GM18507 (cell line): Measurements from ENCODE around the gene ZNF823.

ENCODE experiments used
- DNase-seq: peaks from one replicate; pipeline ENCODE4 v3.0.0; 2011; ENCODE audit warnings: low read depth; ENCODE audit not compliant: insufficient read length; ENCODE audit errors: extremely low spot score
- FAIRE-seq: peaks from 2 replicates; lab custom pipeline; 2011; peaks lifted over from hg19 to GRCh38; lab: Jason Lieb, UNC

ZNF823 gene

DNA sequence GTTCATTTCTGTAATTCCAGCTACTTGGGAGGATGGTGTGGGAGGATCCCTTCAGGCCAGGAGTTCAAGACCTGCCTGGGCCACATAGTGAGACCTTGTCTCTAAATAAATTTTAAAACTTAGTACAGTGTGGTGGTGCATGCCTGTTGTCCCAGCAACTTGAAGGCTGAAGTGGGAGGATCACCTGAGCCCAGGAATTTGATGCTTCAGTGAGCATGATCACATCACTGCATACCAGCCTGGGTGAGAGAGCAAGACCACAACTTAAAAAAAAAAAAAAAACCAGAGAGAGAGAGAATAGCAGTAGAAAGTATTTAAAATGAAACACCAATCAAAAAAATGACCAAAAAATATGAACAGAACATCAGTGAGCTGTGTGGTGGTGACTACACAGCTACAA lies 7.1 kb upstream of the ZNF823 start:
- DNase-seq: no peak
- FAIRE-seq: no peak

DNA sequence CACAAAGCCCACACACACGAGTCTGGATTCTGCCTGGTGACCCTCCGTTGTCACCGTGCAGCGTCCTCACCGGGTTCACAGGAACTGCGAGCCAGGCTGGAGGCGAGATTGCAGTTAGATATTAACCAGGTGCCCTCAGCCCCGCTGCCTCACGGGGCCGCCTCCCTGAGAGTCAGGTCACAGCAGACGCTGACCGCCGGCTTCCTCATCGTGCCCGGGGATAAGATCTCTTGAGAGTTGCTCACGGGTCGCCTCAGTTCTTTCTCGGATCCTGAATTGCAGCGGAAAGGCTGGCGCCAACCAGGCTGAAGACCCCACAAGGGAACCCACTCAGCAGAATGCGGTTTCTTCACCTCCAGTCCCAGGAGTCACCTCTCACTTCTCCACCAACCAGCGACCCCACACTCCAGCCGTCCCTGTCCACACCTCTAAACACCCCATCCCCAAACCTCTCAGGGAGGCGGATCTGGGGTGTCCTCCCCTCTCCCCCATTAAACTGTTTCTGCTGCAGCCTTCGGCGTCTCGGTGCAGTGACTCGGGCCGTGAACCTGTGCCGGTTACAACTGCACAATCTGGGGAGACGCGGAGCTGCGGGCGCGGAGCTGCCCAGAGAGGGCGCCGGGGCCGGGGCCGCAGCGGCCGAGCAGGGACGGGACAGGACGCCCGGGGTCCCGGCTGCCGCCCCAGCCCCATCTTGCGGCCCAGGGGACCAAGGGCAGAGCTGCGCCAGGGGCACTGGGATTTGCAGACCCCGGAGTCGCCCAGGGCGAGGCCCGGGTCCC lies 591 bp downstream of the ZNF823 start:
- peak; percentile 81 for FAIRE-seq
- DNase-seq: peak; percentile 37

GRCh38 chr19:11736696-11737095 lies 2.0 kb downstream of the ZNF823 start:
- FAIRE-seq: peak; percentile 24
- no peak for DNase-seq

DNA sequence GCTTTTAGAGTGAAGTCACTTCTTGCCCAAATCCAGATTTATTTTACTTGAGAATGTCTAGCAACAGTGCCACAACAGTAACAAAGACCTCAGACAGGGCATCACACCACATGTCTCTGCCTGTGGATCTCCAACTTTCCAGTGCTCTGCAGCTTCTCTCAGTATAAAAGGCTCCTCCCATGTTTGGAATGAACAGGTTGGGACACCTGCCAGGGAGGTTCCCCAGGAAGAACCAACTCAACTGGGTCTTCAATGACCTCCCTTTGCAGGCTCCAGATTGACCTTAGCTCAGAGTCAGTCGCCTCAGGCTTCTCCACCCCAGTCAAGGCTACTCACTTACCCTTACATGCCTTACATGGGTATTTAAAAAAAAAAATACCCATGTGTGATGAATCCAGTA lies 3.4 kb downstream of the ZNF823 start:
- FAIRE-seq (no peak), DNase-seq (no peak)

DNA sequence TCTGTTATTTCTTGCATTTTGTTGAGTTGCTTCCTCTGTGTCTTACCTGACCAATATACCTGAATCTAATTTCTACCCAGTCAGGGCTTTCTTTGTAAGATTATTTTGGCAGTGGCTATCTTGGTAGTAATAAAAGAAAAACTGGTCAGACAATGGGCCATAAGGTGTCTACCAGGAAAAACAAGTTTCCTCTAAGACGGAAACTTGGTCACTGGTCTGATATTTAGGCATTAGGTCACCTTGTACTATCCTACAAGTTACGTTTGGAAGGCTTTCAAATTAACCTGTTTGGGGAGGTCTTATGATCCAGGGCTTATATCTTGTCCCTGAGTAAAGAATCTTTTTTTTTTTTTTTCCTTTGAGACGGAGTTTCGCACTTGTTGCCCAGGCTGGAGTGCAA lies 9.2 kb downstream of the ZNF823 start:
- FAIRE-seq (no peak), DNase-seq (no peak)

DNA sequence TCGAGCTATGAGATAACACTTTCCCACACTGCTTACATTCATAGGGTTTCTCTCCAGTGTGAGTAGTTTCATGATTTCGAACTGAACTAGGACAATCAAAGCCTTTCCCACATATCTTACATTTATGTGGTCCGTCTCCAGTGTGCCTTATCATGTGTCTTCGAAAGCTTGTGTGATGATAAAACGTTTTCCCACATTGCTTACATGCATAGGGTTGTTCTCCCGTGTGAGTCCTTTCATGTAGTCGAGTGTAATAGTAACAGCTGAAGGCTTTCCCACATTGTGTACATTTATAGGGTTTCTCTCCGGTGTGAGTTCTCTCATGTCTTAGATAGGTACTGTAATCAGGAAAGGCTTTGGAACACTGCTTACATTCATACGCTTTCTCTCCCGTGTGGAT lies 16.3 kb downstream of the ZNF823 start:
- FAIRE-seq: no peak
- no peak for DNase-seq

DNA sequence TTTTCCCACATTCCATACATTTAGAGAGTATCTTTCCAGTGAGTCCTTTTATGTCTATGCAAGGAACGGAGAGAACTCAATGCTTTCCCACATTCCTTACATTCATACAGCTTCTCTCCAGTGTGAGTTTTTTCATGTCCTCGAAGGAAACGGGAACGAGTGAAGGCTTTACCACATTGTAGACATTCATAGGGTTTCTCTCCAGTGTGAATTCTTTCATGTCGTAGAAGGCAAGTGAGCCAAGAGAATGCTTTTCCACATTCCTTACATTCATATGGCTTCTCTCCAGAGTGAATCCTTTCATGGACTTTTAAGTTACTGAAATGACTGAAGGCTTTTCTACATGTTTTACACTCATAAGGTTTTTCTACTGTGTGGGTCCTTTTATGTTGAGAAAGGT lies 17.1 kb downstream of the ZNF823 start:
- no peak for FAIRE-seq
- no peak for DNase-seq

GRCh38 chr19:11710313-11710712 lies 28.4 kb downstream of the ZNF823 start:
- no peak for DNase-seq
- no peak for FAIRE-seq

DNA sequence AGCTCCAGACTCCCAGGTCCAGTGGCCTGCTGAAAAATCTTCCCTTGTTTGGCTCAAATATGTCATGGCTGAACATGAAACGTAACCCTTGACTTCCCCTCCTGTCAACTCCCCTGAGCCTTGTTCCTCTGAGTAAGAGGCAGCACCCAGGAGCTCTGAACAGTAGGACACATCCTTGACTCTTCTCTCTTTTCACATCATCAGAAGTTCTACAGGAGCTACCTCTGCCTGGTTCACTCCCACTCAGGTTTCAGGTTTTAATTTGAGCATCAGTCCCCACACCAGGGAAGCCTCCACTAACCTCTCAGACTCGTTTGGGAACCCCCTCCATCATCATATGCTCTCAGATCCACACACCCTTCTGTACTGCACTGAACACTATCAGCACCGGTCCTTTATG lies 30.3 kb downstream of the ZNF823 start:
- no peak for DNase-seq
- FAIRE-seq: no peak

GRCh38 chr19:11705474-11705873 lies 33.3 kb downstream of the ZNF823 start:
- DNase-seq (no peak), FAIRE-seq (no peak)

DNA sequence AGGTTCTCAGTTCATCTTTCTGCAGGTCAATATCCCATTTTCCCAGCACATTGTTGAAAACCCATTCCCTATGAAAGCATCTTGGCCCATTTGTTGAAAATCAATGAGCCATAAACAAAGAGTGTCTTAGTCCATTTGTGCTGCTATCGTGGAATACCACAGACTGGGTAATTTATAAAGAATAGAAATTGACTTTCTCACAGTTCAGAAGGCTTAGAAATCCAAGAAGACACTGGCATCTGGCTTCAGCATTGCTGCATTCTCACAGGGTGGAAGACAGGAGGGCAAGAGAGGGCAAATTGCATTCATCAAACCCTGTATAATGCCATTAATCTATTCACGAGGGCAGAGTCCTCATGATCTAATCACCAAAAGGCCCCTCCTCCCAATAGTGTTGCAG lies 34.1 kb downstream of the ZNF823 start:
- DNase-seq (no peak), FAIRE-seq (no peak)

- FAIRE-seq (peak; percentile 67), DNase-seq (no peak)
Measured at GRCh38 chr19:11699931-11700794, 38.6 kb downstream of the ZNF823 start.

DNA sequence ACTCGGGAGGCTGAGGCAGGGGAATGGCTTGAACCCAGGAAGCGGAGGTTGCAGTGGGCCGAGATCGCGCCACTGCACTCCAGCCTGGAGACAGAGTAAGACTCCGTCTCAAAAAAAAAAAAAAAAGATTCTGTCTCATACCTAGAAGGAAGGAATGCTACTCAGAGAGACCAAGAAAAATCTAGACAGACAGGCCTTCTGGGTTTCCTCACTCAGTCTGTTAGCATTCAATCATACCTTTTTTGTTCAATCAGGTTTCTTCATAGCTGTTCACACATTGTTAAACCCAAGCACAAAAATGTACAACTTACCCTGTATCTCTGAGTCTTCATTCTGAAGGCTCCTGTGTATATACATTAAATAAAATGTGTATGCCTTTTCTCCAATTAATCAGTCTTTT lies 40.5 kb downstream of the ZNF823 start:
- FAIRE-seq (no peak), DNase-seq (no peak)

GRCh38 chr19:11697284-11697855 lies 41.4 kb downstream of the ZNF823 start:
- no peak for DNase-seq
- FAIRE-seq: no peak

GRCh38 chr19:11694533-11695439 lies 44.0 kb downstream of the ZNF823 start:
- FAIRE-seq (peak; percentile 90), DNase-seq (peak; percentile 43)

DNA sequence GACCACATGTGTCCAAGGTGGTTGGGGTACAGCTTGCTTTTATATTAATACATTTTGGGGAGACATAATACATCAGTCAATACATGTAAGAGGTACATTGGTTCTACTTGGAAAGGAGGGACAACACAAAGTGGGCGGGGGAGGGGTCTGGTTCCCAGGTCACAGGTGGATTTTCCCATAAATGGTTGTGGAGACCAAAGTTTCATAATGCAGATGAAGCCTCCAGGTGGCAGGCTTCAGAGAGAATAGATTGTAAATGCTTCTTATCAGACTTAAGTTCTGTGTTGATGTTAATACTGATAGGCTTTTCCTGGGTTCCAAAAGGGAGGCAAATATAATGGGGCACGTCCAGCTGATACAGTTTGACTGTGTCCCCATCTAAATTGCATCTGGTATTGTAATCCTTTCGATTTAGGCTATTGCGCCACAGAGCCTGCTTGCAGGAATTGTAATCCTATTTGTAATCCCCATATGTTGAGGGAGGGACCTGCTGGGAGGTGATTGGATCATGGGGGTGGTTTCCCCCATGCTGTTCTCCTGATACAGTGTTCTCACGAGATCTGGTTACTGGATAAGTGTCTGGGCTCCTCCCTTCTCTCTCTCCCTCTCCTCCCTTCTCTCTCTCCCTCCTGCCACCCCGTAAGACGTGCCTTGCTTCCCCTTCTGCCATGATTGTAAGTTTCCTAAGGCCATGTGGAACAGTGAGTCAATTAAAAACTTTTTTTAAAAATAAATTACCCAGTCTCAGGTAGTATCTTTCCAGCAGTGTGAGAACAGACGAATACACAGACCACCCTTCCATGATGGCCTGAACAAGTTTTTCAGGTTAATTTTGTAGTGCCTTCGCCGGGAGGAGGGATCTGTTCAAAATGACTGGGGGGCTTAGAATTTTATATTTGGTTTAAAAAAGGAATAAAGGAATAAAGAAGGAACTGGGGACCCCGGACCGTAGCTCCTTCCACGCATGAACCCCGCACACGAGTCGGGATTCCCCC lies 44.9 kb downstream of the ZNF823 start:
- FAIRE-seq: no peak

DNA sequence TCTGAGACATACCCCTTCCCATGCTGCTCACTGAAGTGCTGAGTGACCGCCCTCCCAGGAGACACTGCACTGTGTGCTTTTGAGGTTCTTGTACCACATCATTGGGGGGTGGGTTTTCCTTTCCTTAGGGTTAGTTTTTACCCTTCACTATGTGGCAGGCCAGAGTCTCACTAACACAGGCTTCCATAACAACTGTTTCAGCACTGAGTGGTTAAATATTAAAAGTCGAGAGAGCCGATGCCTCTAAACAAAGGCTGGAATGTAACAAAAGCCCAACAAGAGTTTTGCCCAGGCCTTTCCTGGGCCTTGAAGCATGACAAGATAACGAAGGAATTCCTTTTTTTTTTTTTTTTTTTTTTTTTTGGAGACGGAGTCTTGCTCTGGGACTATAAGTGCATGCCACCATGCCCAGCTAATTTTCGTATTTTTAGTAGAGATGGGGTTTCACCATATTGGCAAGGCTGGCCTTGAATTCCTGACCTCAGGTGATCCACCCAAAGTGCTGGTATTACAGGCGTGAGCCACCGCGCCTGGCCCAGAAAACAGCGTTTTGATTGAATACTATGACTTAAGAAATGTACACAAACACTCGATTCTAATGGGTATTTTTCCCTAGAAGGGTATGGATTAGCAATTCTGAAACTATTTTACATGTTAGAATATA lies 46.5 kb downstream of the ZNF823 start:
- FAIRE-seq: no peak

More for the DNA sequence above, 44.9 kb downstream of the ZNF823 start:
- DNase-seq: no peak

More for the DNA sequence above, 46.5 kb downstream of the ZNF823 start:
- DNase-seq: no peak
